Left ventricle myocardium inferior (tissue), 1 donor: ENCODE measurements around the gene CUL9. TPM values are rescaled to one million over a fixed set of nuclear protein-coding genes. Genes with fewer than 3 reads are reported as not detected.

Source experiments
- DNase-seq: peaks from one replicate; pipeline ENCODE4 v3.0.0-alpha.2; 2020
- H3K27ac ChIP-seq: fragments of 200-600 bp; replicated peaks from 2 replicates; pipeline ENCODE4 v1.8.0; 2021
- H3K27me3 ChIP-seq: fragments of 200-600 bp; 2 replicates; pipeline ENCODE4 v1.8.0; 2021; ENCODE audit warnings: low read depth
- H3K36me3 ChIP-seq: fragments of 200-600 bp; 2 replicates; pipeline ENCODE4 v1.8.0; 2021
- H3K4me1 ChIP-seq: fragments of 200-600 bp; 2 replicates; pipeline ENCODE4 v1.8.0; 2021
- H3K4me3 ChIP-seq: fragments of 200-600 bp; 2 replicates; pipeline ENCODE4 v1.8.0; 2021; ENCODE audit warnings: mild to moderate bottlenecking, moderate library complexity
- H3K9me3 ChIP-seq: fragments of 200-600 bp; replicated peaks from 2 replicates; pipeline ENCODE4 v1.8.0; 2021
- CTCF ChIP-seq: fragments of 200-600 bp; IDR thresholded peaks from 2 replicates; pipeline ENCODE4 v1.8.0; 2021; ENCODE audit warnings: antibody characterized with exemption, mild to moderate bottlenecking, borderline replicate concordance
- intact Hi-C: fragments of 100-400 bp; cut with micrococcal nuclease; formaldehyde crosslinking; loops from one replicate; pipeline ENCODE4 v1.11.0; 2022
- total RNA-seq: library from RNA; stranded (reverse); fragmentation: NEBNext Ultra II Directional; extraction: Animal tissue kit (Norgen Biotek cat#: 25700); gene quantifications from one replicate; pipeline ENCODE4 v1.2.1, GENCODE V29; 2021
- donor health status: DM: no; HTN: yes; CAD: no; lungs with severe emphysema.

CUL9 gene
- total RNA-seq, 1 donor from 2014 or later = 14.7 TPM

- no peaks in the 10 kb centered on the region for H3K27me3 ChIP-seq
- H3K36me3 ChIP-seq = peaks cover 30% of the 10 kb centered on the region
- intact Hi-C loops = no loop called here
- TF ChIP-seq CTCF = no peak
- H3K27ac ChIP-seq = no peak overlapping the region
- H3K9me3 ChIP-seq = no peaks in the 10 kb centered on the region
- H3K4me1 ChIP-seq = no peaks in the 10 kb centered on the region
- no peak overlapping the region for H3K4me3 ChIP-seq
- no peak for DNase-seq
Measured at GRCh38 chr6:43207286-43207685, 25.3 kb downstream of the CUL9 start.

GRCh38 chr6:43211955-43212354 lies 30.0 kb downstream of the CUL9 start:
- DNase-seq = no peak
- Histone ChIP-seq H3K27ac (no peak overlapping the region), H3K36me3 (peaks cover 36% of the 10 kb centered on the region), H3K27me3 (no peaks in the 10 kb centered on the region), H3K9me3 (no peaks in the 10 kb centered on the region), H3K4me1 (peaks cover under 1% of the 10 kb centered on the region), H3K4me3 (no peak overlapping the region)
- intact Hi-C loops = no loop called here
- TF ChIP-seq CTCF = no peak

GRCh38 chr6:43213431-43213830 lies 31.4 kb downstream of the CUL9 start:
- H3K4me1 ChIP-seq = peaks cover 7% of the 10 kb centered on the region
- no peak for TF ChIP-seq CTCF
- H3K4me3 ChIP-seq = no peak overlapping the region
- no peak for DNase-seq
- H3K27me3 ChIP-seq = no peaks in the 10 kb centered on the region
- peaks cover 40% of the 10 kb centered on the region for H3K36me3 ChIP-seq
- intact Hi-C loops = no loop called here
- no peak overlapping the region for H3K27ac ChIP-seq
- H3K9me3 ChIP-seq = no peaks in the 10 kb centered on the region

- H3K27ac ChIP-seq = no peak overlapping the region
- DNase-seq = no peak
- H3K27me3 ChIP-seq = no peaks in the 10 kb centered on the region
- peaks cover 7% of the 10 kb centered on the region for H3K4me1 ChIP-seq
- intact Hi-C loops = no loop called here
- no peaks in the 10 kb centered on the region for H3K9me3 ChIP-seq
- no peak for TF ChIP-seq CTCF
- H3K36me3 ChIP-seq = peaks cover 44% of the 10 kb centered on the region
- no peak overlapping the region for H3K4me3 ChIP-seq
Measured at GRCh38 chr6:43215066-43215465, 33.1 kb downstream of the CUL9 start.

GRCh38 chr6:43216200-43216599 lies 34.2 kb downstream of the CUL9 start:
- no peak overlapping the region for H3K27ac ChIP-seq
- no peaks in the 10 kb centered on the region for H3K27me3 ChIP-seq
- H3K4me3 ChIP-seq = no peak overlapping the region
- H3K4me1 ChIP-seq = peaks cover 7% of the 10 kb centered on the region
- no peak for TF ChIP-seq CTCF
- no peaks in the 10 kb centered on the region for H3K9me3 ChIP-seq
- intact Hi-C loops = no loop called here
- DNase-seq = no peak
- peaks cover 55% of the 10 kb centered on the region for H3K36me3 ChIP-seq

- H3K36me3 ChIP-seq = peaks cover 55% of the 10 kb centered on the region
Measured at GRCh38 chr6:43217351-43217750, 35.4 kb downstream of the CUL9 start.

More at GRCh38 chr6:43217351-43217750, 35.4 kb downstream of the CUL9 start:
- H3K4me3 ChIP-seq = no peak overlapping the region
- intact Hi-C loops = no loop called here
- H3K4me1 ChIP-seq = peaks cover 12% of the 10 kb centered on the region
- no peak for TF ChIP-seq CTCF
- no peaks in the 10 kb centered on the region for H3K27me3 ChIP-seq
- no peak overlapping the region for H3K27ac ChIP-seq
- no peak for DNase-seq
- no peaks in the 10 kb centered on the region for H3K9me3 ChIP-seq
